GM04504 (cell line): Measurements from ENCODE around the gene SNED1.
"Not testable (repeated sequence)": the region's sequence is repeated elsewhere in the genome, so short reads cannot be mapped to it uniquely, and the experiment has no call there.

Source experiments
- DNase-seq: peaks from one replicate; pipeline ENCODE4 v3.0.0-alpha.2; 2012; ENCODE audit warnings: low read depth

Gene SNED1

DNA sequence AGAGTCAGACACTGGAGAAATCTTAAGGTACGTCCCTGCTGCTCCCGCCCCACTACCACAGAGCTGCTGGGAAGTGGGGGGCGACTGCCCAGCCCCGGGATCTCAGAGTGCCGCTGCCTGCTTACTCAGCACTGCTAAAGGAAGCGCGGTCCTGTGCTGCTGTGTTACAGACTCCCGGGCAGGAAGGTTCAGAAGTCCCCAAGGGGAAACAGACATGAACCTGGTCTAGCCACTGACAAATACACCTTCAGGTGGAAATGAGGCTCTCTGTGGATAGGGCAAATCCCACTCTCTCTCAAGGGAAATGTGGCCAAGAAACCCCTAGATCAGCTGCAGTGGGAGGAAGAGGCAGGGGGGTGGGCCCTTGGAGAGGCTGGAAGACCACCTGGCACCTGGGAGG is 90.0 kb downstream of the SNED1 start:
- no peak for DNase-seq

DNA sequence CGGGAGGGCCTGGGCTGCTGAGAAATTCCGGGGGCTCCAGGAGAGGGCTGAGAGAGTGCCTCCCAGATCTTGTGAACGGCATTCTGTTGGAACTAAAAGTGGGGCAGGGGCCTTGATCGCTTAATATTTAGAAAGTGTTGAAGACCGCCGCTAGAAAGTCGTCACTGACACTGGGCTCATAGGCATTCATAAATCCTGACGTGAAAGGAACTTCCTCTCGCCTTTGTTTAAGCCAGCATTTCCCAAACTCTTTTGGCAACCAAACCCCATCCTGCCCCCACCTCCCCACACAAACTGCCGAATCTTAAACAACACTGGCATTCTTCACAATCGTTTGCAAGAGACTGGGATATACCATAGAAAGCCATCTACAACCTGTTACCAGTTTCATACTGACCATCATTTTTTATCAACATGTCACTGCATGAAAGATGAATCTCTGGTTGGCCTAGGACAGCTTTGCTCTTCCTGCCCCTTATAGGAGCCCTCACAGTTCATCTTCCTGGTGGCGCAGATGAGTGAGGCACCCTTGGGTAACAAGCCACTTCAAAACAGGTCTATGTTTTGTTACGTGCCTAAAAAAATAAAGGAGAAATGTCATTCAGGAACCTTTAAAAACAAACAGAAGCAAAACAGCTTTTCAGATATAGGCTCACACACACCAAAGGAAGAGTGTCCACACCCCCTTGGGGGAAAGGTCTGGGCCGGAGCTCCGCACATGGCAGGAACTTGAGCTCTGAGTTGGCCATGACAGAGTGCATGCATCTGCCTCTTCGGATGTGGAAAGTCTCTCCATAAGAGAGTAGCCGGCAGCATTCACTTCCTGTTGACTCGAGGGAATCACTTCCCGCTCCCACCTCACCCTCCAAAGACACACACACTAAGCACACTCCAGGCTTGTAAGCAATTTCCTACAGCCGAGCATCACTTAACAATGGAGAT is 90.6 kb downstream of the SNED1 start:
- no peak for DNase-seq

DNA sequence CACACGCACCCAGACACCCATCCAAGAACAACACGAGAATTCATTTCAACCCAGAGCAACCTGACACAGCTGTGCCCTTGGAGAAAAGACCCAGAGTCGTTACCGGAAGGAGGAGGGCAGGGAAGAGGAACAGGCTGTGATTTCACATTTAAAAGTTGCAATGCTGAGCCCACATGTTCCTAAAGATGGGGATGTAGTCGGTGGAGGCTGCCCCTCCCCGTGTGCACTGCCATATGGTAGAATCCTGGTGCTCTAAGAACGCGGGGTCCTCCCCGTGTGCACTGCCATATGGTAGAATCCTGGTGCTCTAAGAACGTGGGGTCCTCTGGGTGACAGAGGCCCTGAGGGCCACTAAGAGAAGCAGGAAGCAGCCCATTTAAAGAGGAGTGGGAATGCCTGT is 92.8 kb downstream of the SNED1 start:
- DNase-seq = no peak

DNA sequence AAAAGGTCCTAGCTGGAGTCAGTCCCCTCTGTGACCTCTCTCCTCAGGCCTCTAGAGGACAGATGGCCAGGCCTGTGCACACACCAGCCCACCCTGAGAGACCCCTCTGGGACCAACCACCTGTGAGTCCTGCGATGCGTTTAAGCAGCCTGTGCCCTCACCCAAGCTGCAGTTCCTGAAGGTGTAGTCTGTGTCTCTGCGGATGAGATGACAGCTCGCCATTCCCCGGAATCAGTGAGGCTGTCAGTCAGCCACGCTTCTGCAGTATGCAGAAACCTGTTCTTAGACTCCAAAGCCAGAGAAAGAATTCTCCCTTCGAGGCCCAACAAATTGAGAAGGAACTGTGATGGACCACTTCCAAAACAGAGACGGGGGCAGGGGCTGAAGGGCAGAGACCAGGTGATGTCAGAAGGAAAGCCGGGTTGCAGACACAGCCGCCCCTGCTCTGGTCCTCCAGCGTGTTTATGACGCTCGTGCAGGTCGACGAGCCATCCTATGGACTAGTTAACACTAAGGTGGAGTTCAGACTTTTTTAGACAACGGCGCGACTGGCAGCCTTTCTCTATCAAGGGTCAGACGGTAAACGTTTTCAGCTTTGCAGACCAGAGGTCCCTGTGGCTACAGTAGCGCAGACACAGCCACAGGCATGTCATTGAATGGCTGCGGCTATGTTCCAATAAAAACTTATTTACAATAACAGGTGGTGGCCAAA is 93.5 kb downstream of the SNED1 start:
- no peak for DNase-seq

- DNase-seq = no peak
Measured at GRCh38 chr2:241092677-241093076, 94.3 kb downstream of the SNED1 start.

DNA sequence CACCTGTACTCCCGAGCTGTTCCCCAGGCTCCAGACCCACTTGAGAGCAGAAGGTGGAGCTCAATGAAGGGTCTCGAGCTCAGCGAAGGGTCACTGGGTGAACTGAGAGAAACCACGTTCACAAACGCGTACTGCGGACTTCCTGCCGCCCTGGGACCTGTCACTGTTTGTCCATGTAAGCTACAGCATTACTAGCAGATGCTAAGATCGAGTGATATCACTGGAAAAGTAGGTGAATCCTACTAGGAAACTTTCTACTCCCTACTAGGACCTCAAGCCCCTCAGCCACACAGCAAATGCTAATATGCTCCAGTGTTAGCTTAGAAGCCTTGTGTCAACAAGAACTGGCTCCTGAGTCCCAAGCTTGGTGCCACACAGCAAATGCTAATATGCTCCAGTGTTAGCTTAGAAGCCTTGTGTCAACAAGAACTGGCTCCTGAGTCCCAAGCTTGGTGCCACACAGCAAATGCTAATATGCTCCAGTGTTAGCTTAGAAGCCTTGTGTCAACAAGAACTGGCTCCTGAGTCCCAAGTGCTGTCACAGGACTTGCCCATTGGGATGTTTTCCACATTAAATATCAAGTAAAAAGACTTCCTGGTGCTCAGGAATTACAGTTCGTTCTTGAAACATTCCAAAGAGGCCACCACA is 94.8 kb downstream of the SNED1 start:
- DNase-seq = not testable (repeated sequence)

- DNase-seq = no peak
Measured at GRCh38 chr2:241094172-241094571, 95.8 kb downstream of the SNED1 start.

DNA sequence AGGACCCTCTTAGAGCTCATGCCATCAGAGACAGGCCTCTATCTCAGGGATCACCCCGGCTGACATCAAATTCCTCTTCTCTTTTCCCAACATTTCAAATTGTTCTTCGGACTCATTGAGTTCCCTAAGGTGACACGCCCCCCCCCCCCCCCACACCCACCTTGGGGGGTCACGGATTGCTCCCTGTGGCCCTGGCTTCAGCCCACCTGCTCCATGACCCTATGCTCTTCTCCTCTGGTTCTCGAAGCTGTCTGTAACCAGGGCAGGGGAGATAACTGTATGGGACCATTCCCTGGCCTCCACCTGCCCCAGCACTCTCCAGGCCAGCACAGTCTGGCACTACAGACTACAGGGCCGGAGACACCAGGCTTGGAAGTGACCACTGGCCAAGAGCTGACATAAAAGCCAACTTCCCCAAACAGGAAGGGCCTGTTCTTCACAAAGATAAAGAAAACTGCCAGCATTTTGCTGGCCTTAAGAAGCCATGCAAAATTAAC is 96.6 kb downstream of the SNED1 start:
- DNase-seq = no peak

DNA sequence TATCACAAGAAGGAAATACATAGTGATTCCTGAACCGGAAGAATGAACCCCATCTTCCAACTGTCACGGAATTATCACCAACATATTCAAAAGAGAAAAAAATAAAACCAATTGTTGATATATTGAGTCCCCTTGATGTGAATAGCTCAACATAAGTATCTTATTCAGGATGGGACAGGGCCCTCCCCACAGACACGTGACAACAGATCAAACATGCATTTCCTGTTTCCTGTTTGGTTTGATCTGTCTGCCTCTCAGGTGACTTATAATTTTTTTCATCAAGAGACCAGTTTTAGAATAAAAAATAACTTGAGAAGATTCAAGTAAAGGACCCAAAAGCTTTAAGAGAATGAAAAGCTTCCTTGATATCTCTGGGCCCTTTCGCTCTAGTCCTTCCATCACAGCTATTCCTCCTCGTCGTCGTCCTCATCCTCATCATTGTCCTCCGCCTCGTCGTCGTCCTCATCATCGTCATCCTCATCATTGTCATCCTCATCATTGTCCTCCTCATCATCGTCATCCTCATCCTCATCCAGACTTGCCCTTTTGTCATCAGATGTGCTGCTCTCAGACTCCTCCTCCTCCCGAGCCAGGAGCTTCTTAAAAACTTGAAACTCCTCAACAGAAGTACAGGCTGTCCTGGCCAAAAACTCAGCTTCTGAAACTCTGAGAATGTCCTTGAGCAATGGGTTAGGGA is 97.3 kb downstream of the SNED1 start:
- no peak for DNase-seq

- no peak for DNase-seq
Measured at GRCh38 chr2:241096979-241097378, 98.6 kb downstream of the SNED1 start.

DNA sequence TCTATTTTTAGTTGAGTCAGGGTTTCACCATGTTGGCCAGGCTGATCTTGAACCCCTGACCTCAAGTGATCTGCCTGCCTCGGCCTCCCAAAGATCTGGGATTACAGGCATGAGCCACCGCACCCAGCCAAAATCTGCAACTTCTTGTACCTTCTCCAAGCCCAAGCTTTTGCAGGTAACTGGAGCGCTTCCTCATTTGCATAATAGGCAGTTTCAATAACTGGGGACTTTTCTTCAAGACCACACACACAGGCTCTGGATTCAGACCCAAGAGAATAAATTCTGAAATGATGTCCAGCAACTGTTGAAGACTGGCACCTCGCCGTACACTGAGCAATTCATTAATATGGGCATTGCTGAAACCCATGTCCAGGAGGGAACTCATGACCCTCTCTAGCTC is 100.8 kb downstream of the SNED1 start:
- no peak for DNase-seq

DNA sequence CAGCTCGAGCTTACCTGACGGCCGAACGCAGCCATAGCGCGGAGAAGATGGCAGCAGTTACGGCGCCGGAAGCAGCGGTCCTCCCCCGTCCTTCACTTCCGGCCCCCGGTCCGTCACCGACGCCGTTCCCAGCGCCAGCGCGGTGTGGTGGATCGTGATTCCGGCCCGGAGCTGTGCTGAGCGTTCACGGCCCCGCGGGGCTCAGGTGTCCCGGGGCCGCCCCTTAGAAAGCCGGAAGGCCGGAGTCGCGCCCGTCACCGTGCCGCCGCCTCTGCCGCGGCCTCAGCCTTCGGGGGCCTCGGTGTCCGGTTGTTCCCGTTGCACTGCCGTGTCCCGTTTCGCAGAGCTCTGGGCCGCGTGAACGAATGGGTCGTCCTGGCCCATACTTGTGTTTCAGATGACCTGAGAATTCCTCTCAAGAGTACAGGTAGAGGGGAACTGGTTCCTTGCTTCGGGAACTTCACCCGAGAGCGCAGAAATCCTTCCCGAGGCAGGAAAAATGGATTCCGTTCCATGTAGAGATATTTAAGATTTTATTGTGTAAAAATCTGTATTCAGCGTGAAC is 103.9 kb downstream of the SNED1 start, which contains the start of gene MTERF4:
Gene MTERF4 (minus strand): TSS at position 49 of the 565 bp plus-strand sequence. CDS start 14 bp downstream, at position 35.
- DNase-seq = peak; percentile 59

DNA sequence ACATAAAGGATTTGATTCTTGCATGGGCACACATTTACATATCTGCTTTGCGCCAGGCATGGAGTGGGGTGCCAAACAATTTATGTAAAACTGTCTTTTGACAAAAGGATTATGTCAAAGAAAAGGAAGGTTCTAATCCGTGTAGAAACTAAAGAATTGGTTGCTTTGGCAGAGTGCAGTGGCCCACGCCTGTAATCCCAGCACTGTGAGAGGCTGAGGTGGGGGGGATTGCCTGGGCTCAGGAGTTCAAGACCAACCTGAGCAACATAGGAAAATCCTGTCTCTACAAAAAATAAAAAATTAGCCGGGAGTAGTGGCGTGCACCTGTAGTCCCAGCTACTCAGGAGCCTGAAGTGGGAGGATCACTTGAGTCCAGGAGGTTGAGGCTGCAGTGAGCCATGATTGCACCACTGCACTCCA is 104.8 kb downstream of the SNED1 start:
- no peak for DNase-seq

- DNase-seq = not testable (repeated sequence)
Measured at GRCh38 chr2:241104611-241105010, 106.2 kb downstream of the SNED1 start.

DNA sequence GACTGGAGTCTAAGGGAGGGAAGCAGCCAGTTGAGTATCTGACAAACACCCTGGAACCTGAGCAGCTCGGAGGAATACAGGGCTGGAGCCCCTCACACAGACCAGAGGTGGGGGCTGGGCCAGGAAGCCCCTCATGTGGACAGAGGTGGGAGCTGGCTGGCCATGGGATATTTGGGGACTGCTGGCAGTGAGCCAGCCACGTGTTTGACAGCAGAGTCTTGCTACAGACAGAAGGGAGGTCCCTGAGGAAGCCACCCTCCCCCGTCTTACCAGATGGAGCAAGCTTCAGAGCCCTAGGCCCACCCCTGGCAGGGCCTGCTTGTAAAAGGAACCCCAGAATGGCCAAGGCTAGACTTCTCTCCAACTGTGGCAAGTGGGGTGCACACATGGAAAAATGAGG is 107.2 kb downstream of the SNED1 start:
- no peak for DNase-seq

DNA sequence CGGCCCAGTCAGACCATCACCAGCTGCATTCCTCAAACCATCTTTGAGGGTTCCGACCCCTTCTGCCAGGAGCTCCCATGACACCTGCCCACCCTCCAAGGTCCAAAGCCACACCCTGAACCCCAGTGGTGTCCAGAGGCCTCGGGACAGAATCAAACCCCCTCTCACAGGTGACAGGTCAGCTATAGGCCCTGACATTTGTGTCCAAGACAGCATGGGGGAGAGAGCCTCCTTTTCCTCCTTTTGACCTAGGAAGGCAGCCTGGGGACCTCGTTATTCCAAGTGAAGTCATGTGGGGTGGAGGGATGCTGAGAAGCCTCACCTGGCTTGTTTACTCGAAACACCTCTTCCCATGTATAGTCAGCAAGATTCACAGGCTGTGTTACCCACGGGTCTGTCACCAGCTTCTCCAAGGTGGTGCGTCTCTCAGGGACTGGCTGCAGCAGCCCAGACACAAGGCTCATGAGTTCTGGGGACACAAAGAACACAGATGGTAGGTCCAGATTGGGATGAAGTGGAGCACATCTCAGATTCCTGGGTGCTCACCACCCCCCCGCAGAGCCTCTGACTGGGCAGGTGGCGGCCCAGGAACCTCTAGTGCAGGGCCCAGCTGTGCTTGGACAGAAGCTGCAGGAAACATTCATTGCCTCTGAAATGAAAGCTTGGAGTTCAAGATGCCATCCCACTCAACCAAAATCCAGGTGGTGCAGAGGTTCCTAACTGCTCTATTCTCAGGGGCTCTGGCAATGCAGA is 108.8 kb downstream of the SNED1 start:
- no peak for DNase-seq

DNA sequence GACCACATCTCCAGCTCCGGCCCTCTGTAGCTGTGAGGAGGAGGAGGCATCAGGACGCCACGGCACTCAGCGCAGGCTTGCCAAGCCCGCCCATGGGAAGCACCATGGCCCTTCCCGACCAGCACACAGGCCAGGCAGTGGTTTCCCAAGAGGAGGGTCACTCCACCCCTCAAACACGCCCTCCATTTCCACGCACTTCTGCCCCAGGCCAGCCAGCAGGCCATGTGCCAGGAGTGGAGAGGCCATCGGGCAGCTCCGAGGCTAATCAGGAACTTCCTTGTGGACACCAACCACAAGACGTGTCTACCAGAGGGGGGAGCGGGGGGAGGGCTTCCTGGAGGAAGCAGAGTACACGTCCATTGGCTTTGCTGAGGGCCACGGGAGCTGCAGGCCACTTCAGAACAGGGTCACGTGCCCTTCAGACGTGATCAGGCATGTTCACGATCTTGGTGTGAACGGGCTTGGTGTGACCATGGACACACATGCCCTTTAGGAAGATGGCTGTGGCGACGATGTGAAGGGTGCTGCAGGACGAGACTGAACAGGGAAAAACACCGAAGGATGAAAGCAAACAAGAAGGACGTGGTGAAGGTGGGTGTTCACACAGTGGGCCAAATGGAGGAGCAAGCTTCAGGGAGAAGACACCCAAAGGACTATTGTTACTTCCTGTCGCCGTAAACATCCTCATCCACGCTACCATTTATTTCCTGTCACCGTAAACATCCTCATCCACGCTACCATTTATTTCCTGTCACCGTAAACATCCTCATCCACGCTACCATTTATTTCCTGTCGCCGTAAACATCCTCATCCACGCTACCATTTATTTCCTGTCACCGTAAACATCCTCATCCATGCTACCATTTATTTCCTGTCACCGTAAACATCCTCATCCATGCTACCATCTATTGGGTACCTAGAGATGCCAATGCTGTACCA is 110.1 kb downstream of the SNED1 start:
- DNase-seq = no peak

DNA sequence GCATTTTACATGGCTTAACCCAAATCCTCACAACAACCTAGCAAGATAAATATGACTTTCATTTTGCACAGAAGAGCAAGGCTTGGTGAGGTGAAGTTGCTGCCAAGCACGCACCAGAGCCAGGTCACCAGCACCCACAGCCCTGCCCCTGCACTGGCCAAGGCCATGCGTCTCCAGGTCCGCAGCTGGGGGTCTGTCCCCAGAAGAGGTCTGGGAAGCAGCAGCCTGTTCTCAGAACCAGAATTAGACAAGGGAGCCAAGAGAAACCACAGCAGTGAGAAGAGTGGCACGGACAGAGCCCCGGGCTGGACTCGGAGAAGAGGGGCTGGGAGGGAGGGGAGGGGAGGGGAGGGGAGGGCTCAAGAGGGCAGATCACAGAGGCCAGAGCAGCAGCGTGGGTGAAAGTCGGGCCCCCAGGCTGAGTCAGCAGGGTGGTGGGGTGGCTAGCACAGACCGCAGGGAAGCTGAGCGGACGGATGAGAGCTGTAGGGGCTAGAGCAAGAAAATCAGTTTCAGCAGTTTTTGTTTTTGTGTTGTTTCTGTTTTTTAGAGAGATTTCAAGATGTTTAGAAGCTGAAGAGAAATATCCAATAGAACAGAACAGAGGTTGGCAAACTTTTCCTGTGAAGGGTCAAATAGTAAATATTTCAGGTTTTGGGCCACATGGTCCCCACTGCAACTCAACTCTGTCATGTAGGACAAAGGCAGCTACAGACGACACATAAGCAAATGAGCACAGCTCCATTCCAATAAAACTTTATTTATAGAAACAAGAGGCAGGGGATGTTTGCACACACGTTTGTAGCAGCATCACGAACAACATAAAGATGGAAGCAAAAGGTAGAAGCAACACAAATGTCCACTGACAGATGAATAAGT is 111.0 kb downstream of the SNED1 start:
- no peak for DNase-seq
